Measurements from ENCODE around the gene UTP4. TPM values are rescaled to one million over a fixed set of nuclear protein-coding genes. Genes with fewer than 3 reads are reported as not detected.

UTP4 gene
- total and polyA plus RNA-seq, 2 of the 8 experiments (the other 6 are each of a cell fraction or from before 2014, with no cell fraction given), result 101 to 118 TPM

- TF ChIP-seq RNF2 (IDR thresholded peaks at IDR 0.05; ENCODE audit: borderline replicate concordance, low read depth, low read length, missing control alignments, poor library complexity, severe bottlenecking) (no peak), CBX5 (IDR thresholded peaks at IDR 0.05; ENCODE audit: low read depth, low read length) (no peak), POLR2A (IDR thresholded peaks at IDR 0.05; ENCODE audit: control extremely low read depth in 1 of 2, low read depth in 2 of 2, low read length in 2 of 2) (no peak), BACH1 (IDR thresholded peaks at IDR 0.05; ENCODE audit: low read length) (no peak), CEBPB (IDR thresholded peaks at IDR 0.05; ENCODE audit: low read depth, low read length) (no peak), ATF2 (IDR thresholded peaks at IDR 0.05; ENCODE audit: low read length) (no peak), TCF12 (IDR thresholded peaks at IDR 0.05; ENCODE audit: low read depth, low read length) (no peak), NRF1 (IDR thresholded peaks at IDR 0.05; ENCODE audit: low read depth, low read length) (no peak)
Measured at GRCh38 chr16:69201291-69201690, 68.8 kb downstream of the UTP4 start (continued).

Measured in H1 (cell line).